NOMO-1 treated with DMSO at 0.1 percent for 48 hours (cell line): ENCODE measurements around the gene TFEB.

Source experiments
- DNase-seq: peaks from one replicate; lab custom pipeline; 2025; ENCODE audit not compliant: unreplicated experiment; lab: John Stamatoyannopoulos, UW

TFEB gene

GRCh38 chr6:41739041-41739440, 3.6 kb upstream of the TFEB start:
- no peak for DNase-seq

GRCh38 chr6:41737591-41738130, 2.3 kb upstream of the TFEB start:
- no peak for DNase-seq

GRCh38 chr6:41736800-41737555, 1.6 kb upstream of the TFEB start:
- no peak for DNase-seq

- no peak for DNase-seq
These were observed 852 bp upstream of the TFEB start for GRCh38 chr6:41736186-41736733.

- DNase-seq: peak; percentile 44
These were observed 562 bp downstream of the TFEB start for GRCh38 chr6:41734666-41735426.

GRCh38 chr6:41733707-41734665, 1.4 kb downstream of the TFEB start:
- DNase-seq: peak; percentile 69

GRCh38 chr6:41733360-41733706, 2.1 kb downstream of the TFEB start:
- no peak for DNase-seq

GRCh38 chr6:41732591-41733359, 2.6 kb downstream of the TFEB start:
- no peak for DNase-seq

GRCh38 chr6:41732149-41732548, 3.3 kb downstream of the TFEB start:
- DNase-seq: no peak

- DNase-seq: no peak
These were observed 3.8 kb downstream of the TFEB start for GRCh38 chr6:41731561-41732086.

- DNase-seq: no peak
These were observed 4.6 kb downstream of the TFEB start for GRCh38 chr6:41730531-41731436.

GRCh38 chr6:41729624-41730023, 5.8 kb downstream of the TFEB start:
- no peak for DNase-seq

GRCh38 chr6:41728954-41729353, 6.5 kb downstream of the TFEB start:
- no peak for DNase-seq

- DNase-seq: no peak
These were observed 7.1 kb downstream of the TFEB start for GRCh38 chr6:41728073-41728936.

GRCh38 chr6:41727705-41728072, 7.7 kb downstream of the TFEB start:
- no peak for DNase-seq

- no peak for DNase-seq
These were observed 8.5 kb downstream of the TFEB start for GRCh38 chr6:41726876-41727275.

- DNase-seq: no peak
These were observed 10.6 kb downstream of the TFEB start for GRCh38 chr6:41724586-41725501.
